Keratinocyte (primary cell): ENCODE measurements around the gene ARHGEF33. TPM values are rescaled to one million over a fixed set of nuclear protein-coding genes. Genes with fewer than 3 reads are reported as not detected.

Source experiments
- DNase-seq: peaks from one replicate; pipeline ENCODE4 v3.0.0-alpha.2; 2011; ENCODE audit warnings: low read depth, missing footprints, low spot score
- FAIRE-seq: peaks from 2 replicates; lab custom pipeline; 2011; peaks lifted over from hg19 to GRCh38; lab: Jason Lieb, UNC
- H2AFZ ChIP-seq: 2 replicates; pipeline ENCODE4 v1.6.0; 2012; ENCODE audit warnings: low read length, control low read depth, inconsistent platforms; ENCODE audit not compliant: control insufficient read depth
- H3K27ac ChIP-seq: 2 replicates; pipeline ENCODE4 v1.5.1; 2011; ENCODE audit warnings: low read length; ENCODE audit not compliant: control insufficient read depth, insufficient read depth
- H3K27me3 ChIP-seq: 3 replicates; pipeline ENCODE4 v1.6.0; 2011; ENCODE audit warnings: low read length; ENCODE audit not compliant: control insufficient read depth, insufficient read depth; ENCODE audit errors: extremely low read depth
- H3K36me3 ChIP-seq, 2 experiments: 2 replicates in 1 of 2; 3 replicates in 1 of 2; pipeline ENCODE4 v1.5.1; 2011; ENCODE audit warnings: low read length in 2 of 2, mild to moderate bottlenecking in 1 of 2; ENCODE audit not compliant: control insufficient read depth in 2 of 2, insufficient read depth in 2 of 2; ENCODE audit errors: extremely low read depth in 1 of 2
- H3K4me1 ChIP-seq: 3 replicates; pipeline ENCODE4 v1.5.1; 2011; ENCODE audit warnings: low read length; ENCODE audit not compliant: control insufficient read depth, insufficient read depth; ENCODE audit errors: extremely low read depth
- H3K4me2 ChIP-seq: 3 replicates; pipeline ENCODE4 v1.6.0; 2011; ENCODE audit warnings: low read depth, low read length; ENCODE audit not compliant: control insufficient read depth, insufficient read depth; ENCODE audit errors: extremely low read depth
- H3K4me3 ChIP-seq, 3 experiments: fragments of 200-600 bp in 1 of 3; sonication (generic) in 1 of 3; 2 replicates in 2 of 3; 3 replicates in 1 of 3; pipeline ENCODE4 v1.5.1; 2011 to 2016; ENCODE audit warnings: low read length in 3 of 3, mild to moderate bottlenecking in 3 of 3, control low read depth in 2 of 3, inconsistent platforms in 1 of 3, low read depth in 1 of 3, mixed read lengths in 1 of 3, mixed run types in 1 of 3, moderate library complexity in 1 of 3; ENCODE audit not compliant: control insufficient read depth in 2 of 3, insufficient read depth in 2 of 3; ENCODE audit errors: extremely low read depth in 1 of 3
- H3K79me2 ChIP-seq: 2 replicates; pipeline ENCODE4 v1.6.0; 2012; ENCODE audit warnings: low read length; ENCODE audit not compliant: control insufficient read depth, insufficient read depth
- H3K9ac ChIP-seq: 3 replicates; pipeline ENCODE4 v1.6.0; 2011; ENCODE audit warnings: low read length; ENCODE audit not compliant: control insufficient read depth, insufficient read depth; ENCODE audit errors: extremely low read depth
- H3K9me1 ChIP-seq: 3 replicates; pipeline ENCODE4 v1.6.0; 2011; ENCODE audit warnings: low read length; ENCODE audit not compliant: control insufficient read depth, insufficient read depth; ENCODE audit errors: extremely low read depth
- H3K9me3 ChIP-seq: 2 replicates; pipeline ENCODE4 v1.5.1; 2012; ENCODE audit warnings: low read depth, low read length; ENCODE audit not compliant: control insufficient read depth
- H4K20me1 ChIP-seq: 3 replicates; pipeline ENCODE4 v1.6.0; 2011; ENCODE audit warnings: low read length; ENCODE audit not compliant: control insufficient read depth, insufficient read depth; ENCODE audit errors: extremely low read depth
- EZH2 ChIP-seq: IDR thresholded peaks from one replicate; pipeline ENCODE4 v1.6.1; 2012; ENCODE audit warnings: inconsistent platforms, mild to moderate bottlenecking, low read length, moderate library complexity
- dilution Hi-C: fragments of 300-500 bp; cut with MboI; formaldehyde crosslinking; loops from one replicate; pipeline ENCODE4 v1.7.0; 2020; ENCODE audit warnings: low sequenced_read_pairs; ENCODE audit not compliant: extremely low pct_ligation_motif_present
- polyA minus RNA-seq, 3 experiments: library from RNA; depleted of rRNA, polyadenylated mRNA; stranded (reverse); fragments of >200 nt; gene quantifications; 1 replicate in 1 of 3; 2 replicates in 1 of 3; 3 replicates in 1 of 3; pipeline ENCODE4 v1.2.3, GENCODE V29; 2011
- polyA plus RNA-seq, 5 experiments: library from polyadenylated mRNA; depleted of rRNA in 3 of 5; stranded (reverse) in 3 of 5; stranded (forward) in 1 of 5; unstranded in 1 of 5; fragments of >200 nt; gene quantifications; 1 replicate in 1 of 5; 2 replicates in 3 of 5; 3 replicates in 1 of 5; pipeline versions ENCODE4 v1.2.1 to v1.2.3, GENCODE V29; 2011 to 2012; ENCODE audit warnings: missing spikeins in 2 of 5, low read depth in 1 of 5, low replicate concordance in 1 of 5
- TF ChIP-seq, protein P1 (sequence below), 3 experiments: IDR thresholded peaks in 1 of 3; conservative IDR thresholded peaks in 1 of 3; optimal IDR thresholded peaks in 1 of 3; 2 replicates in 2 of 3; 3 replicates in 1 of 3; pipeline versions ENCODE3 to v1.5.1; 2011; ENCODE audit warnings: low read length in 3 of 3, mild to moderate bottlenecking in 3 of 3, moderate library complexity in 2 of 3, control low read depth in 1 of 3, inconsistent platforms in 1 of 3; ENCODE audit not compliant: insufficient read depth in 2 of 3; ENCODE audit errors: extremely low read depth in 1 of 3

Gene ARHGEF33
- polyA plus RNA-seq, result 0.06 to 0.21 TPM (median 0.09 TPM) in 3 replicates
- polyA plus RNA-seq (2011; ENCODE audit: low read depth), result not detected
- polyA plus RNA-seq (2011; cell fraction: cytosol; rRNA removed), result 0.01 and 0.04 TPM in 2 replicates
- polyA plus RNA-seq (2011; cell fraction: nucleus; rRNA removed), result 0.22 and 0.45 TPM in 2 replicates
- polyA plus RNA-seq (2012; ENCODE audit: low replicate concordance), result 0.36 and 0.55 TPM in 2 replicates
- not detected in 3 replicates for polyA minus RNA-seq
- not detected for polyA minus RNA-seq (2011; cell fraction: cytosol; rRNA and poly(A)+ RNA removed)
- 0.23 TPM in 1 of 2 replicates, not detected in the other for polyA minus RNA-seq (2011; cell fraction: nucleus; rRNA and poly(A)+ RNA removed)

DNA sequence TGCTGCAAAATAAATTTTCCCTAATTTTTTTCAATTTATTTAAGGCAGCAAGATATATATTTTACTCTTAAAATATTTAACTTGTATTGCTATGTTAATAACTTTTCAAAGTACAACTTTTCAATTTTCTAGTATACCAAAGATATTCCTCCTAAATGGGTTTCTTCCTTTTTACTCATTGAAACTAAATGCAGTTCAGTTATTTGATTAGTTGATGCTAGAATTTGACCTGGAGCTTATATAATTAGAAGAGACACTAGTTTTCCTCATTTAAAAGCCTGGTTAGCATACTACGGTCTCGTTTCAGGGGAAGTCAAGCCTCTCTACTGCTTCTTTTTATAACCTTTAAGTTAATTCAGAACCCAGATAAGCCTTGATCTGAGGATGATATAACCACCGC is at the start of gene ARHGEF33:
ARHGEF33 (plus strand) TSS at position 301 of the 400 bp plus-strand sequence. CDS start 29,573 bp downstream, outside the sequence.
- dilution Hi-C loops, result no loop called here
- H3K9me3 ChIP-seq, result no peaks in the 10 kb centered on the region
- no peaks in the 10 kb centered on the region for H3K79me2 ChIP-seq
- H3K9ac ChIP-seq, result no peak within 1 kb of the TSS
- no peaks in the 10 kb centered on the region for H4K20me1 ChIP-seq
- H3K27me3 ChIP-seq, result no peaks in the 10 kb centered on the region
- no peaks in the 10 kb centered on the region for H3K36me3 ChIP-seq
- H3K4me1 ChIP-seq, result no peaks in the 10 kb centered on the region
- TF ChIP-seq EZH2, result no peak
- TF ChIP-seq, protein P1, sequence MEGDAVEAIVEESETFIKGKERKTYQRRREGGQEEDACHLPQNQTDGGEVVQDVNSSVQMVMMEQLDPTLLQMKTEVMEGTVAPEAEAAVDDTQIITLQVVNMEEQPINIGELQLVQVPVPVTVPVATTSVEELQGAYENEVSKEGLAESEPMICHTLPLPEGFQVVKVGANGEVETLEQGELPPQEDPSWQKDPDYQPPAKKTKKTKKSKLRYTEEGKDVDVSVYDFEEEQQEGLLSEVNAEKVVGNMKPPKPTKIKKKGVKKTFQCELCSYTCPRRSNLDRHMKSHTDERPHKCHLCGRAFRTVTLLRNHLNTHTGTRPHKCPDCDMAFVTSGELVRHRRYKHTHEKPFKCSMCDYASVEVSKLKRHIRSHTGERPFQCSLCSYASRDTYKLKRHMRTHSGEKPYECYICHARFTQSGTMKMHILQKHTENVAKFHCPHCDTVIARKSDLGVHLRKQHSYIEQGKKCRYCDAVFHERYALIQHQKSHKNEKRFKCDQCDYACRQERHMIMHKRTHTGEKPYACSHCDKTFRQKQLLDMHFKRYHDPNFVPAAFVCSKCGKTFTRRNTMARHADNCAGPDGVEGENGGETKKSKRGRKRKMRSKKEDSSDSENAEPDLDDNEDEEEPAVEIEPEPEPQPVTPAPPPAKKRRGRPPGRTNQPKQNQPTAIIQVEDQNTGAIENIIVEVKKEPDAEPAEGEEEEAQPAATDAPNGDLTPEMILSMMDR (optimal IDR thresholded peaks at IDR 0.05 in 1 of 3, IDR thresholded peaks at IDR 0.05 in 1 of 3, conservative IDR thresholded peaks at IDR 0.05 in 1 of 3; ENCODE audit: extremely low read depth in 1 of 3, insufficient read depth in 2 of 3, low read length in 3 of 3), result no peak
- no peak within 1 kb of the TSS for H2AFZ ChIP-seq
- H3K9me1 ChIP-seq, result no peaks in the 10 kb centered on the region
- DNase-seq, result no peak
- no peak within 1 kb of the TSS for H3K4me2 ChIP-seq
- FAIRE-seq, result no peak
- H3K4me3 ChIP-seq, result no peak within 1 kb of the TSS
- no peak within 1 kb of the TSS for H3K27ac ChIP-seq

DNA sequence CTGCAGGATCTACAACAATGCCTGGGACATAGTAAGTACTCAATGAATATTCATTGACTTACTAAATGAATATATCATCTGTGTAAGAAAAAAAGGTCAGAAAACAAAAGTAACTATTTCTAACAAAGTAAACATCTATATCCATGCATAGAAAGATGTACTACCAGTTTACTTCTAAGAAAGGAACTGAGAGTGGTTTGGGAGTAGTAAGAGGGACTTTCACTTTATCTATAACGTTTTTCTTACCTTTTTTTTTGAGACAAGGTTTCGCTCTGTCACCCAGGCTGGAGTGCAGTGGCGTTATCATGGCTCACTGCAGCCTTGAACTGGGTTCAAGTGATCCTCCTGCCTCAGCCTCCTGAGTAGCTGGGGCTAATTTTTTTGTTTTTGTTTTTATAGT is 39.6 kb upstream of the ARHGEF33 start:
- FAIRE-seq (no peak), DNase-seq (no peak)
- Histone ChIP-seq H3K79me2 (no peaks in the 10 kb centered on the region), H3K9ac (no peak overlapping the region), H3K27me3 (no peaks in the 10 kb centered on the region), H3K4me1 (no peaks in the 10 kb centered on the region), H3K36me3 (peaks cover 5 to 6% of the 10 kb centered on the region in 2 experiments), H3K27ac (no peak overlapping the region), H4K20me1 (no peaks in the 10 kb centered on the region), H3K4me2 (no peak overlapping the region), H2AFZ (no peak overlapping the region), H3K9me3 (no peaks in the 10 kb centered on the region), H3K9me1 (no peaks in the 10 kb centered on the region), H3K4me3 (no peak overlapping the region)
- dilution Hi-C loops, result no loop called here
- TF ChIP-seq, protein P1 (optimal IDR thresholded peaks at IDR 0.05 in 1 of 3, IDR thresholded peaks at IDR 0.05 in 1 of 3, conservative IDR thresholded peaks at IDR 0.05 in 1 of 3; ENCODE audit: extremely low read depth in 1 of 3, insufficient read depth in 2 of 3, low read length in 3 of 3), result no peak
- no peak for TF ChIP-seq EZH2
